ENCODE data around the gene RNU1-2.
"Not testable (repeated sequence)": the region's sequence is repeated elsewhere in the genome, so short reads cannot be mapped to it uniquely, and the experiment has no call there.

GRCh38 chr1:16929146-16930041 is 33.6 kb downstream of the RNU1-2 start:
- not testable (repeated sequence) for TF ChIP-seq CTCF (IDR thresholded peaks at IDR 0.05; ENCODE audit: insufficient read depth, low read length); POLR2AphosphoS5 (IDR thresholded peaks at IDR 0.05; ENCODE audit: low read depth); REST (IDR thresholded peaks at IDR 0.05; ENCODE audit: insufficient replicate concordance, low read depth); GABPA (IDR thresholded peaks at IDR 0.05; ENCODE audit: low read depth)
